GM23248 (cell line): ENCODE measurements around the gene EIPR1. TPM values are rescaled to one million over a fixed set of nuclear protein-coding genes. Genes with fewer than 3 reads are reported as not detected.

Source experiments
- DNase-seq: peaks from one replicate; pipeline ENCODE4 v3.0.0-alpha.2; 2015
- H2AFZ ChIP-seq: fragments of 200-600 bp; sonication (generic); 2 replicates; pipeline ENCODE4 v1.6.1; 2016; ENCODE audit warnings: antibody characterized with exemption
- H3F3A ChIP-seq: fragments of 200-600 bp; sonication (generic); 2 replicates; pipeline ENCODE4 v1.6.1; 2016; ENCODE audit warnings: mild to moderate bottlenecking, antibody characterized with exemption, mixed run types; ENCODE audit not compliant: insufficient read depth
- H3K27ac ChIP-seq: fragments of 200-600 bp; sonication (generic); 2 replicates; pipeline ENCODE4 v1.5.1; 2016; ENCODE audit warnings: mild to moderate bottlenecking
- H3K27me3 ChIP-seq: fragments of 200-600 bp; sonication (generic); replicated peaks from 2 replicates; pipeline ENCODE4 v1.6.1; 2016; ENCODE audit warnings: mild to moderate bottlenecking; ENCODE audit not compliant: insufficient read depth
- H3K36me3 ChIP-seq: fragments of 200-600 bp; sonication (generic); 2 replicates; pipeline ENCODE4 v1.6.1; 2016; ENCODE audit warnings: low read depth, mild to moderate bottlenecking
- H3K4me1 ChIP-seq: fragments of 200-600 bp; sonication (generic); 2 replicates; pipeline ENCODE4 v1.6.1; 2016; ENCODE audit warnings: mild to moderate bottlenecking; ENCODE audit not compliant: insufficient read depth
- H3K4me2 ChIP-seq: fragments of 200-600 bp; sonication (generic); one replicate; pipeline ENCODE4 v1.6.1; 2016; ENCODE audit warnings: mild to moderate bottlenecking; ENCODE audit not compliant: unreplicated experiment
- H3K4me3 ChIP-seq: fragments of 200-600 bp; sonication (generic); 2 replicates; pipeline ENCODE4 v1.5.1; 2016; ENCODE audit warnings: mild to moderate bottlenecking
- H3K79me2 ChIP-seq: fragments of 200-600 bp; sonication (generic); 2 replicates; pipeline ENCODE4 v1.6.1; 2016; ENCODE audit warnings: mild to moderate bottlenecking; ENCODE audit not compliant: insufficient read depth
- H3K9ac ChIP-seq: fragments of 200-600 bp; sonication (generic); 2 replicates; pipeline ENCODE4 v1.6.1; 2016; ENCODE audit warnings: mild to moderate bottlenecking
- H3K9me2 ChIP-seq: fragments of 200-600 bp; sonication (generic); 2 replicates; pipeline ENCODE4 v1.6.1; 2016; ENCODE audit warnings: mixed run types, mild to moderate bottlenecking, moderate library complexity; ENCODE audit not compliant: insufficient read depth
- H3K9me3 ChIP-seq: fragments of 200-600 bp; sonication (generic); one replicate; pipeline ENCODE4 v1.6.1; 2017; ENCODE audit warnings: low read depth
- H4K20me1 ChIP-seq: fragments of 200-600 bp; sonication (generic); 2 replicates; pipeline ENCODE4 v1.6.0; 2016; ENCODE audit not compliant: insufficient read depth
- EZH2 ChIP-seq: fragments of 200-600 bp; sonication (generic); IDR thresholded peaks from 2 replicates; pipeline ENCODE4 v1.6.1; 2018; ENCODE audit warnings: antibody characterized with exemption, mild to moderate bottlenecking; ENCODE audit not compliant: insufficient read depth, poor library complexity, severe bottlenecking
- EZH2phosphoT487 ChIP-seq: fragments of 200-600 bp; sonication (generic); IDR thresholded peaks from 2 replicates; pipeline ENCODE4 v1.6.1; 2018; ENCODE audit warnings: antibody characterized with exemption, moderate library complexity, mild to moderate bottlenecking, low read depth; ENCODE audit not compliant: insufficient read depth
- WGBS, 2 experiments: methylation state at CpG; one replicate each; pipeline ENCODE4 v1.1.6; 2015 to 2017; ENCODE audit warnings: low lambda C conversion rate in 2 of 2, low coverage in 1 of 2; ENCODE audit errors: missing lambda C conversion rate in 2 of 2; 5-methylcytosine and 5-hydroxymethylcytosine counted together
- in situ Hi-C: fragments of 300-500 bp; cut with MboI; formaldehyde crosslinking; loops from 2 replicates; pipeline ENCODE4 v1.15.0; 2020
- polyA plus RNA-seq: library from polyadenylated mRNA; unstranded; fragments of >200 nt; fragmentation: Nextera tagmentation; extraction: Ambion mirVana; gene quantifications from 2 replicates; pipeline ENCODE4 v1.2.1, GENCODE V29; 2016
- total RNA-seq: library from RNA; depleted of rRNA; stranded (reverse); fragments of >200 nt; shearing (Covaris generic); gene quantifications from 2 replicates; pipeline ENCODE4 v1.2.3, GENCODE V29; 2014

The EIPR1 gene
- total and polyA plus RNA-seq, 2 experiments from 2014 or later = 20.2 to 46.5 TPM

DNA sequence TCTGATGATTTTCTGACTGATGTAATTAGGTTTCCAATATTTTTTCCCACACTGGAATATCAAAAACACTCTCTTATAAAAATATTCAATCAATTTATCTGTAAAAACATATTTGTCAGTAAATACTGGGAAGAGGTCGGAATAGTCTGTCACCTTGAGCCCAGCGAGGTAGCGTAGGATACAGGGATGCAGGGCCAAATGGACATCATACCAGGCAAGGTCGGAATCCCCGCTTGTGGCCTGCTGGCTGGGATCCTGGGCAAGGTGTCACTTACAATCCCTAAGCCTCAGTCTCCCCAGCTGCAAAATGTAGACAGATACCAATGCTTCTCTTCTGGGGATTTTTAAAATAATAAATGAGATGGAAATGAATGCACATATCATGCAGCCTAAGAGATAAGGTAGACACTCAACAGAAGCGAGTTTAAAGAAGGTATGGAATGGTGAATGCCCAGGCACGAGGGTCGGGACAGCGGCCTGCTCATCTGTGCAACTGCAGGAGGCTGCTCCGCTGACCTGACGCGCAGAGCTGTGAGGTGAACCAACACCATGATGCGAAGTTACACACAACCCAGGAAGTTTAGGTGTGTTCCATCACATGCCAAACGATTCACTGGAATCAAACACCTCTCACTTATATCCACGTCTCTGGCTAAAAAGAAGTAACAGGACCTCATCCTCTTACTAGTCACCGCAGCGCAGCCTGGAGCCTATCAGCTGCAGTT is 98.2 kb downstream of the EIPR1 start:
- Histone ChIP-seq H2AFZ (no peak overlapping the region), H3K27ac (no peak overlapping the region), H3K9me3 (no peaks in the 10 kb centered on the region), H3K36me3 (no peaks in the 10 kb centered on the region), H3K9ac (no peak overlapping the region), H3K9me2 (no peaks in the 10 kb centered on the region), H3K79me2 (peaks cover 9% of the 10 kb centered on the region; the same call in 1 of the 2 replicates), H3K4me3 (no peak overlapping the region), H3K4me1 (no peaks in the 10 kb centered on the region), H3F3A (no peaks in the 10 kb centered on the region), H4K20me1 (no peaks in the 10 kb centered on the region), H3K27me3 (no peaks in the 10 kb centered on the region), H3K4me2 (no peak overlapping the region)
- TF ChIP-seq EZH2phosphoT487 (no peak), EZH2 (no peak)
- no peak for DNase-seq
- in situ Hi-C loops = no loop called here
- 91 to 92% methylated on average over 17 of the region's 17 CpGs for WGBS, 2 experiments

DNA sequence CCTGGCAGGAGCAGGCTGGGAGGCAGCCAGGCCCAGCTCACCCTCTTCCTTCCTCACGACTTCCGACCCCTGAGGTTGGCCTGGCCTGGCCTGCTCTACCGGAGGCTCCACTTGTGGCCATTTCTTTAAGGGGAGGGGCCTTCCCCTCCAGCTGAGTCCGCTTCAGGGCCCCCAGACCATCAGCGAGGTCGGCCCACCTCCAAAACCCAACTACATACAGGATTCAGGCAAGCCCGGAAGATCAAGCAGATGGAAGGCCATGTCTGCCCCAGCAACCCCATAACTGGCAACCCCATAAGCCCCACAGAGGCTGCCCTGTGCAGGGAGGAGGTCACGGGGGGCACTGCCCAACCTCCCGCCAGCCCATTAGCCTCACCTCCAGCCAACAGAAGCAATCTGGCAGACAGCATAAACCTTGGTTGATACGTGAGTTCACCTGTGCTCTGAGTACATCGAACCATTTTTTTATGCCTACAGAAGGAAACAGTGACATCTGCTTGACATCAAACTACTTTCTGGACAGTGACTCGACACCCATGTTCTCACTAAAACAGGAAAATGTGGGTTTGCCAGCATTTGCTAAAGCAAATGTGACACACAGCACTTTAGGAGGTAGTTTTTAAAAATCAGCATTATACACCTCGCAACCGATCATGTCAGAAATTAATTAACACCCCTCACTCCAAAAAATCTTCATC is 98.9 kb downstream of the EIPR1 start:
- H3K27me3 ChIP-seq = no peaks in the 10 kb centered on the region
- H3K4me1 ChIP-seq = no peaks in the 10 kb centered on the region
- no peaks in the 10 kb centered on the region for H3K36me3 ChIP-seq
- no peaks in the 10 kb centered on the region for H3F3A ChIP-seq
- TF ChIP-seq EZH2 = no peak
- no peak overlapping the region for H3K4me2 ChIP-seq
- no peaks in the 10 kb centered on the region for H3K9me2 ChIP-seq
- H3K4me3 ChIP-seq = no peak overlapping the region
- DNase-seq = no peak
- WGBS, 2 experiments = 85% methylated on average over 14 of the region's 14 CpGs
- H2AFZ ChIP-seq = no peak overlapping the region
- no peaks in the 10 kb centered on the region for H4K20me1 ChIP-seq
- in situ Hi-C loops = no loop called here
- no peaks in the 10 kb centered on the region for H3K9me3 ChIP-seq
- H3K9ac ChIP-seq = no peak overlapping the region
- H3K79me2 ChIP-seq = peaks cover 13% of the 10 kb centered on the region; the same call in 1 of the 2 replicates
- no peak overlapping the region for H3K27ac ChIP-seq

- Histone ChIP-seq H3K27me3 (no peaks in the 10 kb centered on the region), H3F3A (no peaks in the 10 kb centered on the region), H2AFZ (no peak overlapping the region), H3K9me2 (no peaks in the 10 kb centered on the region), H3K4me2 (no peak overlapping the region), H3K9me3 (no peaks in the 10 kb centered on the region), H3K27ac (no peak overlapping the region), H4K20me1 (no peaks in the 10 kb centered on the region), H3K79me2 (peaks cover 13% of the 10 kb centered on the region; the same call in 1 of the 2 replicates), H3K4me1 (no peaks in the 10 kb centered on the region), H3K36me3 (no peaks in the 10 kb centered on the region), H3K9ac (no peak overlapping the region), H3K4me3 (no peak overlapping the region)
- no peak for TF ChIP-seq EZH2phosphoT487
- no peak for TF ChIP-seq EZH2
- DNase-seq = no peak
- in situ Hi-C loops = no loop called here
- 91 to 96% methylated on average over 16 of the region's 16 CpGs for WGBS, 2 experiments
These were observed 99.7 kb downstream of the EIPR1 start for GRCh38 chr2:3277748-3278520.

DNA sequence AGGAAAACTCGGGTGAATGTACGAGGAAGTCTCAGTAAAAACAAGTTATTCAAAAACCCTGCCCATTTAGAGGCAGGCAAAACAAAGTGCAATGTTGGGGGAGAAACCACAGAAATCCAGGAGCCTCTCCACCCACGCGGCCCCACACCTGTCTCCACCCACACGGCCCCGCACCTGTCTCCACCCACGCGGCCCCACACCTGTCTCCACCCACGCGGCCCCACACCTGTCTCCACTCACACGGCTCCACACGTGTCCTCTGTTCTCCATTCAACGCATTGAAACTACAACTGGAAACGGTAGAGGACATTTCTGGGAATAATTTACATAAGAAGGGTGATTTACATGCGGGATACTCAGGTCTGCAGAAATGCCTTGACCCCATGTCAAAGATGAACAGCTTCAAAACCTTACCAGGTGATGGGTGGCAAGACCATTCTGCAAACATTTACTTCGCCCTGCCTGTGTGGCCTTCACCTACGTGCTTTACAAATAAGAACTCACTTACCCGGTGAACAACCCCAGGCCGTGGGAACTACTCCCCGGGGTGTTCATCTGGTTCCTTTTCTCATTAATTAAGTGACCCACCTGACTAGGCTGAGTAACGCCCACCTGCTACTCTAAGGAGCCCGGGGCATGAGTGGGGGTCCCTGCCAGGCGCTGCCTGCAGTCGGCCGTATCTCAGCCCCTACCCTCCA is 100.4 kb downstream of the EIPR1 start:
- H3K4me2 ChIP-seq = no peak overlapping the region
- no peaks in the 10 kb centered on the region for H3F3A ChIP-seq
- no peak for TF ChIP-seq EZH2phosphoT487
- no peak for TF ChIP-seq EZH2
- no peaks in the 10 kb centered on the region for H4K20me1 ChIP-seq
- 84 to 88% methylated on average over 24 to 25 of the region's 25 CpGs for WGBS, 2 experiments
- H3K4me1 ChIP-seq = no peaks in the 10 kb centered on the region
- no peak overlapping the region for H3K27ac ChIP-seq
- no peak overlapping the region for H2AFZ ChIP-seq
- H3K9me3 ChIP-seq = no peaks in the 10 kb centered on the region
- H3K4me3 ChIP-seq = no peak overlapping the region
- peaks cover 13% of the 10 kb centered on the region; the same call in 1 of the 2 replicates for H3K79me2 ChIP-seq
- no peaks in the 10 kb centered on the region for H3K9me2 ChIP-seq
- no peak overlapping the region for H3K9ac ChIP-seq
- H3K36me3 ChIP-seq = no peaks in the 10 kb centered on the region
- H3K27me3 ChIP-seq = no peaks in the 10 kb centered on the region
- no peak for DNase-seq
- in situ Hi-C loops = no loop called here
